ENCODE data around the gene UGT1A3. TPM values are rescaled to one million over a fixed set of nuclear protein-coding genes. Genes with fewer than 3 reads are reported as not detected.

UGT1A3 gene
- 0.10 to 0.31 TPM (median 0.26 TPM) in 3 of 5 replicates, not detected in the others for total RNA-seq (2022; extraction: Qiagen RNA extraction)

GRCh38 chr2:233728723-233729301 is at the start of gene UGT1A3:
Gene UGT1A3, plus strand, starts transcription at chr2:233729042. Its CDS starts 85 bp downstream, at chr2:233729127.

GRCh38 chr2:233681521-233682099 is 47.2 kb upstream of the UGT1A3 start, which contains the start of gene UGT1A7:
Gene UGT1A7, plus strand, starts transcription at chr2:233681901. Its CDS starts 37 bp downstream, at chr2:233681938.

GRCh38 chr2:233692648-233693047 is 36.2 kb upstream of the UGT1A3 start, which contains the start of gene UGT1A6:
Gene UGT1A6, plus strand, starts transcription at chr2:233692890. Its CDS starts 115 bp downstream, at chr2:233693005.

GRCh38 chr2:233712611-233713261 is 16.1 kb upstream of the UGT1A3 start, which contains the start of gene UGT1A5:
Gene UGT1A5, plus strand, starts transcription at chr2:233712907. Its CDS starts 85 bp downstream, at chr2:233712992.

GRCh38 chr2:233718552-233718951 is 10.3 kb upstream of the UGT1A3 start, which contains the start of gene UGT1A4:
Gene UGT1A4, plus strand, starts transcription at chr2:233718736. Its CDS starts 85 bp downstream, at chr2:233718821.

GRCh38 chr2:233760043-233760442 is 31.2 kb downstream of the UGT1A3 start, which contains the start of gene UGT1A1:
Gene UGT1A1, plus strand, starts transcription at chr2:233760270. Its CDS starts 18 bp downstream, at chr2:233760288.

GRCh38 chr2:233778030-233778429 is 49.2 kb downstream of the UGT1A3 start, which contains the start of gene MROH2A:
Gene MROH2A, plus strand, starts transcription at chr2:233778330. Its CDS starts 1,029 bp downstream, at chr2:233779359.

Other genes with a start within 250 kb of the UGT1A3 start
- 20.9 to 28.6 TPM (median 25.2 TPM) in 5 replicates for gene USP40, start 162.3 kb upstream of the UGT1A3 start, total RNA-seq (2022; extraction: Qiagen RNA extraction)
- gene UGT1A8, start 111.4 kb upstream of the UGT1A3 start, total RNA-seq (2022; extraction: Qiagen RNA extraction) = 0.06 TPM in 1 of 5 replicates, not detected in the others
- 0.06 TPM in 1 of 5 replicates, not detected in the others for gene UGT1A10, start 92.6 kb upstream of the UGT1A3 start, total RNA-seq (2022; extraction: Qiagen RNA extraction)
- 3.7 to 5.0 TPM (median 4.1 TPM) in 5 replicates for gene UGT1A9, start 57.1 kb upstream of the UGT1A3 start, total RNA-seq (2022; extraction: Qiagen RNA extraction)
- 3.3 to 5.1 TPM (median 4.0 TPM) in 5 replicates for gene UGT1A7, start 47.1 kb upstream of the UGT1A3 start, total RNA-seq (2022; extraction: Qiagen RNA extraction)
- 0.39 to 1.5 TPM (median 1.2 TPM) in 5 replicates for gene UGT1A6, start 36.2 kb upstream of the UGT1A3 start, total RNA-seq (2022; extraction: Qiagen RNA extraction)
- not detected in 5 replicates for gene UGT1A5, start 16.1 kb upstream of the UGT1A3 start, total RNA-seq (2022; extraction: Qiagen RNA extraction)
- gene UGT1A4, start 10.3 kb upstream of the UGT1A3 start, total RNA-seq (2022; extraction: Qiagen RNA extraction) = 0.07 to 0.12 TPM in 2 of 5 replicates, not detected in the others
- 0.39 to 0.78 TPM (median 0.60 TPM) in 5 replicates for gene UGT1A1, start 31.2 kb downstream of the UGT1A3 start, total RNA-seq (2022; extraction: Qiagen RNA extraction)
- gene MROH2A, start 49.3 kb downstream of the UGT1A3 start, total RNA-seq (2022; extraction: Qiagen RNA extraction) = 0.12 to 0.26 TPM (median 0.18 TPM) in 4 of 5 replicates, not detected in the other
- gene HJURP, start 125.5 kb downstream of the UGT1A3 start, total RNA-seq (2022; extraction: Qiagen RNA extraction) = 58.1 to 61.5 TPM (median 59.1 TPM) in 5 replicates
- 0.11 to 0.47 TPM (median 0.21 TPM) in 5 replicates for gene TRPM8, start 188.3 kb downstream of the UGT1A3 start, total RNA-seq (2022; extraction: Qiagen RNA extraction)